GM18951 (cell line): ENCODE results near the gene ZNF490.

Experiments
- POLR2A ChIP-seq: IDR thresholded peaks from 4 replicates; pipeline ENCODE4 v1.6.1; 2011; ENCODE audit warnings: mild to moderate bottlenecking; ENCODE audit not compliant: insufficient read length, insufficient read depth; ENCODE audit errors: extremely low read depth
- in situ Hi-C: fragments of 300-500 bp; cut with MboI; formaldehyde crosslinking; loops from one replicate; pipeline ENCODE4 v1.12.0; 2022; ENCODE audit warnings: low sequenced_read_pairs, mixed read lengths, inconsistent platforms; ENCODE audit not compliant: unreplicated experiment

The ZNF490 gene

DNA sequence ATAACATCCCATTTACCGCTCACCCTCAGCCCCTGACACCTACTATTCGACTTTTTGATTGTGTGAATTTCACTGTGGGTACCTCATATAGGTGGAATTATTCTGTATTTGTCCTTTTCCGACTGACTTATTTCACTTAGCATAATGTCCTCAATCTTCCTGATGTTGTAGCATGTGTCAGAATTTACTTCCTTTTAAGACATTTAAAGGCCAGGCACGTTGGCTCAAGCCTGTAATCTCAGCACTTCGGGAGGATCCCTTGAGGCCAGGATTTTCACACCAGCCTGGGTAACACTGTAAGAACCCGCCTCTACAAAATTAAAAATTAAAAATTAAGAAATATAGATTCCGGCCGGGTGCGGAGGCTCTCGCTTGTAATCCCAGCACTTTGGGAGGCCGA is 13.0 kb downstream of the ZNF490 start:
- in situ Hi-C loops = no loop called here

DNA sequence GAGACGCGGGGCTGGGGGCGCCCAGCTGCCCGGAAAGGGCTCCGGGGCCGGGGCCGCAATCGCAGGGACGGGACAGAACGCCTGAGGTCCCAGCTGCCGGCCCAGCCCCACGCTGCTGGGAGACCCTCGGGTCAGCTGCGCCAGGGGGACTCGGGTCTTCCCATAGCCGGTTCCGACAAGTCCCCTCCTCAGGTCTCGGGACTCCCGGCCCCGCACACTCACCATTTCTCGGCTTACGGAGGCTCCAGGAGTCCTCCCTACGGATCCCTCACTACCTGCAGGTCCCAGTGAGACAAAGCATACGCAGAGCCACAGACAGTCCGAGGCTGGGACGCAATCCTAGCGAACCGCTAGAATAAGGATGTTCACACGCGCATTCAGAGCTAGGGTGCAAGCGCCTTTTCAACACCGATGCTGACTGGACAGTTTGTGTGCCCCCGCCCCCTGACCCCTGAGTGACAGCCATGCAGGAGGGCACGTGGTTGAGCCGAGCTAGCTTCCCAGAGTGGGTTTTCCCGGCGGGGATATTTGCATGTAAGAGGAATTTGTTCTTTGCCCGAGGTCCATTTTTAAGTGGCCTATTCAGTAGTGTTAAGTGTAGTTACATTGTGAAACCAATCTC is 13.6 kb downstream of the ZNF490 start:
- in situ Hi-C loops = no loop called here
- TF ChIP-seq POLR2A = no peak

More for the DNA sequence above, 13.0 kb downstream of the ZNF490 start:
- no peak for TF ChIP-seq POLR2A

DNA sequence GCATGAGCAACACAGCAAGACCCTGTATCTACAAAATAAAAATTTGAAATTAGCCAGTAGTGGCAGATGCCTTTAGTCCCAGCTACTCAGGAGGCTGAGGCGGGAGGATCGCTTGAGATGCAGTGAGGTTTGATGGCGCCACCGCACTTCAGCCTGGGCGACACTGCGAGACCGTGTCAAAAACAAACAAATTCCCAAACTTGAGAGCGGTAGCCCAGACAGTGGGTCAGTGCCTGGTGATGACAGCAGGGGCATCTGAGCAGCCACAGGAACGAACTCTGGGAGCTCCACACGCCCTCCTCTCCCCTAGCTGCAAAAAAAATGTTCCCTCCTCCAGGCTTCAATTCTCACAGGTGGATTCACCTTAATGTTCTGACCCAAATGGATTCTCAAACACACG is 14.1 kb downstream of the ZNF490 start:
- in situ Hi-C loops = no loop called here
- TF ChIP-seq POLR2A = no peak

DNA sequence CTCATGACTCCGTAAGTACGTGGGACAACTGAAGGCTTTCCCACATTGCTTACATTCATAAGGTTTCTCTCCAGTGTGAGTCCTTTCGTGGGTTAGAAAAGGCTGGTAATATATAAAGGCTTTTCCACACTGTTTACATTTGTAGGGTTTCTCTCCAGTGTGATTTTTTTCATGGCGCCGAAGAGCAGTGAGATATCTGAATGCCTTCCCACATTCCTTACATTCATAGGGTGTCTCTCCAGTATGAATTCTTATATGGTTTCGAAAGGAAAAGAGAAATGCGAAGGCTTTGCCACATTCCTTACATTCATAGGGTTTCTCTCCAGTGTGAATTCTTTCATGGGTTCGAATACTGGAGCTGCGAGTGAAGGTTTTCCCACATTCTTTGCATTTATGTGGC is 29.5 kb downstream of the ZNF490 start:
- no peak for TF ChIP-seq POLR2A
- in situ Hi-C loops = no loop called here

- in situ Hi-C loops = no loop called here
- no peak for TF ChIP-seq POLR2A
Measured at GRCh38 chr19:12580180-12580694, 30.4 kb downstream of the ZNF490 start.

DNA sequence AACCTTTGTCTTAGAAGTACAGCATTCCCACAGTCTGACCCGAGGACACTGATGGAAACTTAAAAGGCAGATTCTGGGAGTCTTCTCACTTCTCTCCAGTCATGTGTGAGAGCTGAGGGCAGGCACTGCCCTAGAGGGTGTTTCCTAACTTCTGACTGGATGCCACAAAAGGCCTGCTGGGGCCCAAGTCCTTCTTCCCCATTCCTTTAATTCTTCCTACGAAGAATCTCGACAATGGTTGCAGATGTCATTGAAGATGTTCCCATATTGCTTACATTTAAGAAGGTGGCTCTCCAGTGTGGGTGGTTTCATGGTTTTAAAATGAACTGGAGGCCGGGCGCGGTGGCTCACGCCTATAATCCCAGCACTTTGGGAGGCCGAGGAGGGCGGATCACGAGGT is 32.0 kb downstream of the ZNF490 start:
- in situ Hi-C loops = no loop called here
- no peak for TF ChIP-seq POLR2A

GRCh38 chr19:12574036-12574435 is 36.6 kb downstream of the ZNF490 start:
- in situ Hi-C loops = loop anchor here (5.0 kb wide), 1 partner anchor 183 kb away; no protein-coding TSS in a partner anchor
- no peak for TF ChIP-seq POLR2A

GRCh38 chr19:12567951-12568350 is 42.7 kb downstream of the ZNF490 start:
- no peak for TF ChIP-seq POLR2A
- in situ Hi-C loops = loop anchor here (5.0 kb wide), 1 partner anchor 104 kb away; no protein-coding TSS in a partner anchor

GRCh38 chr19:12566380-12566779 is 44.2 kb downstream of the ZNF490 start:
- in situ Hi-C loops = loop anchor here (5.0 kb wide), 1 partner anchor 106 kb away; no protein-coding TSS in a partner anchor

GRCh38 chr19:12564016-12564664 is 46.5 kb downstream of the ZNF490 start:
- in situ Hi-C loops = no loop called here
- TF ChIP-seq POLR2A = no peak

- in situ Hi-C loops = no loop called here
- no peak for TF ChIP-seq POLR2A
Measured at GRCh38 chr19:12555456-12555930, 55.1 kb downstream of the ZNF490 start.

GRCh38 chr19:12551060-12551832 is 59.4 kb downstream of the ZNF490 start, which contains the start of gene ZNF564:
Gene ZNF564 (minus strand): TSS chr19:12551482. CDS start chr19:12551332, 150 bp downstream.
- peak; percentile 95 for TF ChIP-seq POLR2A

DNA sequence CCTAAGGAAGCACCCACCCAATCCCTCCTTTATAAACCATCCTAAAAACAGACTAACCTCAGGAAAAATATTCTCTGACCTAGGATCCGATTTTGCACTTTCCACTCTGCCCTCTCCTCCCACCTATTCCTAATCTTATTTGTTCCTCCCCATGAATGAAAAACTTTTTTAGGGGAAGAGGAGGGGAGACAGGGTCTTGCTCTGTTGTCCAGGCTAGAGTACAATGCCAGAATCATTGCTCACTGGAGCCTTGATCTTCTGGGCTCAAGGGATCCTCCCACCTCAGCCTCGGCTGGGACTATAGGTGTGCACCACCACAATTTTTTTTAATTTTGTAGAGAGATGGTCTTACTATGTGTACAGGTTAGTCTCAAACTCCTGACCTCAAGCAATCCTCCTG is 63.7 kb downstream of the ZNF490 start:
- in situ Hi-C loops = no loop called here

More at GRCh38 chr19:12551060-12551832, 59.4 kb downstream of the ZNF490 start, which contains the start of gene ZNF564:
- in situ Hi-C loops = no loop called here

More for the DNA sequence above, 63.7 kb downstream of the ZNF490 start:
- no peak for TF ChIP-seq POLR2A
